GM21723 (cell line): Measurements from ENCODE around the gene JUP.
"Not testable (repeated sequence)": the region's sequence is repeated elsewhere in the genome, so short reads cannot be mapped to it uniquely, and the experiment has no call there.

ENCODE experiments used
- ATAC-seq: cut with Tn5 transposase; IDR thresholded peaks from one replicate; pipeline ENCODE4 v1.9.1; 2021; ENCODE audit warnings: mild to moderate bottlenecking, moderate library complexity; ENCODE audit not compliant: unreplicated experiment

The JUP gene

DNA sequence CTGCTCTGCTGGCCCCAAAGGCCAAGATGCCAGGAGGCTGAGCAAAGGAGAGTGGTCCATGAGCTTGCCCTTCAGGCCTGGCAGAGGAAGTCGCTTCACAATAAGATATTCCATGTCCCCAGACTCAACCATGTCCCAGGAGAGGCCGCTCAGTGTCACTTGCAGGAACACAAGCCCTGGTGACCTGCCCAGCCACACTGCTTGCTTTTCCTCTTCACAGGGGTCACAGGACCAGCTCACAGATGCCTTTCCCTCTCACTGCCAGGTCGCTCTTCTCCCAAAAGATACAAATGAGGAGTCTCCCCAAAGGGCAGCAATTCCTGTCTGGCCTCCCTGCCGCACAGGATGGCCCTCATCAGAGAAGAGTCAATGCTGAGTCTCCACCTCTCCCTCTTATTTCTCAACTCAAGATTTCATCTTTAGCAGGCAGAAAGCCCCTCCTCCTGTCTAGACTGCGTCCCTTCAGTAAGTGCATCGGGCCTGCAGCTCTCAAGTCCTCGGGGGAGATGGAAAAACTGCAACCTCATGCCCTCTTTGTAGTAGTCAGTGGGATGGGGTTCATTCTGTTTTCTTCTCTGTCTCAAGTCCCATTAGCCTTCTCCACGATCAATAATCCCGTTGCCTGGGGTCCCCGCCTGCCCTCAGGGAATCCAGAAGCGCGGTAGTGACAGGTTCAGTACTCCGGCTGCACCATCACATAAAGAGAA is 5.0 kb downstream of the JUP start:
- no peak for ATAC-seq

DNA sequence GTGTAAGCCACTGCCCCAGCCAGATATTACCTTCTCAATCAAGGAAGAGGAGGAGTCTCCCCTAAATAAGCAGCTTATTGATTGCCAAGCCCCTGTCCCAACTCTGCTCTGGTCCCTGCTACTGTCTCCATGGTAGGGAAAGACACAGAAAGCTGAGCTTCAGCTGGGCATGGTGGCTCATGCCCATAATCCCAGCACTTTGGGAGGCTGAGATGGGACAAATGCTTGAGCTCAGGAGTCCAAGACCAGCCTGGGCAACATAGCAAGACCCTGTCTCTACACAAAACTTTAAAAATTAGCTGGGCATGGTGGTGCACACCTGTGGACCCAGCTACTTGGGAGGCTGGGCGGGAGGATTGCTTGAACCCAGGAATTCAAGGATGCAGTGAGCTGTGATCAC is 6.6 kb downstream of the JUP start:
- ATAC-seq: no peak

GRCh38 chr17:41777574-41778188 is 8.8 kb downstream of the JUP start:
- ATAC-seq: no peak

GRCh38 chr17:41777157-41777573 is 9.3 kb downstream of the JUP start:
- ATAC-seq: no peak

DNA sequence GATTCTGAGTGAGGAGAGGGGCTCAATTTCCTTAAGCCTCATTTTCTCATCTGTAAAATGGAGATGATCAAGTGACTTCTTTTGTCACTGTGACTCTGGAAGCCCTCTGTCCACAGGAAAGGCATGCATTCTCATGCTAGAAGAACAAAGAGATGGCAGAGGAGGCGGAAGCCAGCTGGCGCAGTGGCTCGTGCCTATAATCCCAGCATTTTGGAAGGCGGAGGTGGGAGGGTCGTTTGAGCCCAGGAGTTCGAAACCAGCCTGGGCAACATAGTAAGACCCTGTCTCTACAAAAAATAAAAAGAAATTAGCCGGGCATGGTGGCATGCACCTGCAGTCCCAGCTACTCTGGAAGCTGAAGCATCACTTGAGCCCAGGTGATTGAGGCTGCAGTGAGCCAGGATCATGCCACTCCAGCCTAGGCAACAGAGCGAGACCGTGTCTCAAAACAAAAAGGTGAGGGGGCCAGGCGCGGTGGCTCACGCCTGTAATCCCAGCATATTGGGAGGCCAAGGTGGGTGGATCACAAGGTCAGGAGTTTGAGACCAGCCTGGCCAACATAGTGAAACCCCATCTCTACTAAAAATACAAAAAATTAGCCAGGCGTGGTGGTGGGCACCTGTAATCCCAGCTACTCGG is 10.1 kb downstream of the JUP start:
- not testable (repeated sequence) for ATAC-seq

GRCh38 chr17:41775394-41776226 is 10.9 kb downstream of the JUP start:
- ATAC-seq: no peak

DNA sequence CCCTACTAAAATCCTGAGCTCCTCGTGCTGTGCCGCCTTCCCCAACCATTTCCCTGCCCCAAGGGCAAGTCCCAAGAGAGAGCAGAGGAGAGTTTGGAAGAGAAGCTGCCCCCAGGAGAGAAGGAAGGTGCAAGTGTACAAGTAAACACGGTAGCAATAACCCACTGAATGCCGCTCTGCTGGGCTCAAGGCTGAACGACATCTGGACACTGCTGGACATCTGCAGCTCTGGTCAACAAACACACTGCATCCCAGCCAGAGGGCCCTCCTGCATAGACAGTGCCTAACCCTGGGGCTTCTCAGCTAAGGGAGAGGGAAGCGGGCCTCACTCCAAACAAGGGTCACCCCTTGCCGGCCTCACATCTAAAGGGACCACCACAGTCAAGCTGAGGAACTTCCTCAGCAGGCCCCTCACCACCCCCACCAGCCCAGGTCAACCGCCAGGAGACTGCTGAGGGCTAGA is 12.7 kb downstream of the JUP start:
- no peak for ATAC-seq

DNA sequence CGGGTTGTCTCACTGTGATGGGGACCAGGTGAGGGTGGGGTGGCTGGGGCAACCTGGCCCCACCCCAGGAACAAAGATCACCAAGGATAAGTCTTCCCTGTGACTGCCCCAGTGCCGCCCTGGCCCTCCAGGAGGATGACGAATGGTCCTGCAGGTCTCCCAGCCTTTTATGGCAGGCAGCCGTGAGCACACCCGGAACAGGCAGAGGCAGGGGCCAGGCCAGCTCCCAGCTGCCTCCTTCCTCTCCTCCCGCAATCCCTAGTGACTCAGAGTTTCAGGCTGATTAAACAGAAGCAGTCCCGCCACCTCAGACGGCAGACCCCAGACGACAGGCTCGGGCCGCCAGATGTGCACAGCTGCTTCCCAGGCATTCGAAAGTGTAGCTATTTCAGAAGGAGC is 13.3 kb downstream of the JUP start:
- no peak for ATAC-seq

- no peak for ATAC-seq
Observed at GRCh38 chr17:41772586-41773189, 13.8 kb downstream of the JUP start.

- no peak for ATAC-seq
Observed at GRCh38 chr17:41772218-41772585, 14.3 kb downstream of the JUP start.

DNA sequence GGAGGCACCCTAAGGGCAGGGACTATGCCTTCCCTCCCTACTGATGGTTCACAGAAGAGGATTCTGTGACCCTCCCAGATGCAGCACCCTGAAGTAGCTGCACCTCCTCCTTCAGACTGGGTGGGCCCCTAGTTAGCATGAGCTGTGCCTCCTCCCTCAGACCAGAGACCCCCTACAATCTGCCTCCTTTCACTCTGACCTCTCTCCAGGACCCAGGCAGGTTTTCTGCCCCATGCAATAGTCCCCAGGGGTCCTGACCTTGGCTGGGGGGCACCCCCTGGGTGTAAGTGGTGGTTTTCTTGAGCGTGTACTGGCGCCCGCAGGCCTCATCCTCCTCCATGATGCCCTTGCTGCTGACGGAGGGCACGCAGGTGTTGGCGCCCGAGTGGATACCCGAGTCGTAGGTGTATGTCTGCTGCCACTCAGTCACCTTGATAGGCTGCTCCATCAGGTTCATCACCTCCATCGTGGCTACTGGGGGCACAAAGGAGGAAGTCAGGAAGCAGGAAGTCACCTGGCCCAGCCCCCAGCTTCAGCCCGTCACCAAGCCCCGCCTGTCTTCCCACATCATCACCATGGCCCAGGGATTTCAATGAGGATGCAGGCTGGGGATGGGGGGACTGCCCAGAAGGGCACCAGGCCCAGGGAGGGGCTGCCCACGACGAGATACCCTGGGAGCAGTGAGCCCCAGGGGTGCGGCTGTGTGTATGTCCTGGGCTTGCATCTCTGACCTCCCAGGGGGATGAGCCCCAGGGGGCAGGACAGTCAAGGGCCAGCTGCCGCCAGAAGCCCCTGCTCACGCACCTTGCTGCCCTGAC is 14.9 kb downstream of the JUP start:
- no peak for ATAC-seq

DNA sequence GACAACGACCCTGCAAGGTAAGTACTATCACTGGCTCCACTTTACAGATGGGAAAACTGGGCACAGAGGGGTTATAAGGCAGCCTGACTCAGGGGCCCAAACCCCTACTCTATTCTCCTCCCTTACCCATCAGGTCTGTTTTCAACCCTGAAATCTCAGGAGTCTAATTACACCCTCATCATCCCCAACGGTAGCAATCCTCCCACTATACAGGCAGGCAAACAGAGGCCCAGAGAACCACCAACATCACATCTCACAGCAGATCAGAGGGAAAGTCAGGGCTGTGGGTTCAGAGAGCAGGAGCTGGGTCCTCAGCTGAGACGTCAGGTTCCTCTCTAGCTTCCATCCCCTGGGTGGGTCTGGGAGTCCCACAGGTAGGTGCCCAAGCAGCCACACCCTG is 16.5 kb downstream of the JUP start:
- no peak for ATAC-seq

DNA sequence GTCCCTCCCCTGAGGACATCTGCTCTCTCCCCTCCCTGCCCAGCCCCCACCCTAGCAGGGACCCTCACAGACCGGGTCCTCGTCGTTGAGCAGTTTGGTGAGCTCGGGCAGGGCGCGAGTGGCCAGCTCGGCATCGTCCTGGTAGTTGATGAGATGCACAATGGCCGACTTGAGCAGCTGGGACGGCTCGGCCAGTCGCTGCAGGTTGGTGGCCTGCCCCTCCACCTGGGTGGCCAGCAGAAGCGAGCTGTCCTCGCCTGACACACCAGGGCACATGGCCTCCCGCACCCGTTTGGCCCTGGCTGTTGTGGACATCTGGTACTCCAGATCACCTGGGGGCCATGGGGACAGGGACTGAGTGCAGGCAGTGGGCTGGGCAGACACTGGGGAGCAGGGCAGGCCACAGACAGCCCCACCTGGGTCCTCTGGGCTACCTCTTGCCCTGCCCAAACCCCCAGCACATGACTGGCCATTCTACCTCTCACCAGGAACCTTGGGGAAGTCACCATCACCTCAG is 17.1 kb downstream of the JUP start:
- ATAC-seq: no peak

GRCh38 chr17:41768682-41769288 is 17.7 kb downstream of the JUP start:
- no peak for ATAC-seq

GRCh38 chr17:41767324-41768042 is 19.0 kb downstream of the JUP start:
- no peak for ATAC-seq

- no peak for ATAC-seq
Observed at GRCh38 chr17:41766135-41766534, 20.4 kb downstream of the JUP start.

- no peak for ATAC-seq
Observed at GRCh38 chr17:41763327-41763726, 23.2 kb downstream of the JUP start.

DNA sequence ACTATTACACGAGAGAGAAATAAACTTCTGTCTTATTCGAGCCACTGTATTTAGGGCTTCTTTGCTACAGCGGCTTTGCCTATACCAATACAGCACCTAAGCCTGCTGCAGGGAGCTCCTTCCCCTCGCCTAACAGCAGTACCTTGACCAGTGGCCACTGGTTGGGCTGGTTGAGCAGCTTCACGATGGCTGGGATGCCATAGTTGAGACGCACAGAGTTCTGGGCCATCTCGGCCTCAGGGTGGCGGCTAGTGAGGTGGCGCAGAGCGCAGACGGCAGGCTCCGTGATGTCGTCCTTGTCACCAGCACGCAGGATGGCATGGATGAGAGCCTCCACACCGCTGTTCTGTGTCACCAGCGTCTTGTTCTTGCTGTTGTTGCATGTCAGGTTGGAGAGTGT is 23.7 kb downstream of the JUP start:
- no peak for ATAC-seq

DNA sequence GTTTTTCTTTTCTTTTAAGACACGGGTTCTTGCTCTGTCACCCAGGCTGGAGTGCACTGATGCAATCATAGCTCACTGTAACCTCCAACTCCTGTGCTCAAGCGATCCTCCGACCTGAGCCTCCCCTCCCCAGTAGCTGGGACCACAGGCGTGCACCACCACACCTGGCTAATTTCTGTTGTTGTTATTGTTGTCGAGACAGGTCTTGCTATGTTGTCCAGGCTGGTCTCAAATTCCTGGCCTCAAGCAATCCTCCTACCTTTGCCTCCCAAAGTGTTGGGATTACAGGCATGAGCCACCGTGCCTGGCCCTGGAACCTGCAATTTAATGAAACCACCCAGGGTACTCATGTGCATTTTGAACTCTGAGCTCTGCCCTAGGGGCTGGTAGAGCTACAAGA is 24.1 kb downstream of the JUP start:
- ATAC-seq: no peak
